DND-41 (cell line): ENCODE results near the gene TFAP2B.

Experiments used
- EZH2 ChIP-seq: IDR thresholded peaks from 3 replicates; pipeline ENCODE4 v1.6.1; 2012; ENCODE audit warnings: borderline replicate concordance, low read depth, mild to moderate bottlenecking, moderate library complexity, low read length, inconsistent platforms; ENCODE audit not compliant: severe bottlenecking
- TF ChIP-seq, protein P1 (sequence below): IDR thresholded peaks from 2 replicates; pipeline ENCODE4 v1.5.1; 2012; ENCODE audit warnings: borderline replicate concordance, low read length, moderate library complexity, mild to moderate bottlenecking; ENCODE audit not compliant: poor library complexity, severe bottlenecking; ENCODE audit errors: extremely low read depth

DNA sequence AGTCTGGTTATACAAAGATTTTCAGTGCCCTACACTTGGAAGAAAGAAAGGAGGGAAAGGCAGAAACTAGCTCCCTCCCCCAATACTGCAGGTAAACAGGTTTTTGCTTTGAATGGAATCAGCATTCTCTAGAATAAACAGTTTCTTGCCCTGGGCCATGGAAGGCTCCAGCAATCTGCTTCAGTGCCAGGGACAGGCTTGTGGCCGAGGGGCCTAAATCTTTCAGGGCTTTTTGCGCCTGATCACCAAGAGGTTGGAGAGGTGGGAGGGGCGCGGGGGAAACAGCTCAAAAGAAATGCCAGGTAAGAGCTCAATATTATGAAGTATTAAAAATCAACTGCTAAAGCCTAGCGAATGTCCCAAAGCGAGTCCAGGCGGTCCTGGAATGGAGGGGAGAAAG is 23.8 kb downstream of the TFAP2B start:
- TF ChIP-seq, protein P1, sequence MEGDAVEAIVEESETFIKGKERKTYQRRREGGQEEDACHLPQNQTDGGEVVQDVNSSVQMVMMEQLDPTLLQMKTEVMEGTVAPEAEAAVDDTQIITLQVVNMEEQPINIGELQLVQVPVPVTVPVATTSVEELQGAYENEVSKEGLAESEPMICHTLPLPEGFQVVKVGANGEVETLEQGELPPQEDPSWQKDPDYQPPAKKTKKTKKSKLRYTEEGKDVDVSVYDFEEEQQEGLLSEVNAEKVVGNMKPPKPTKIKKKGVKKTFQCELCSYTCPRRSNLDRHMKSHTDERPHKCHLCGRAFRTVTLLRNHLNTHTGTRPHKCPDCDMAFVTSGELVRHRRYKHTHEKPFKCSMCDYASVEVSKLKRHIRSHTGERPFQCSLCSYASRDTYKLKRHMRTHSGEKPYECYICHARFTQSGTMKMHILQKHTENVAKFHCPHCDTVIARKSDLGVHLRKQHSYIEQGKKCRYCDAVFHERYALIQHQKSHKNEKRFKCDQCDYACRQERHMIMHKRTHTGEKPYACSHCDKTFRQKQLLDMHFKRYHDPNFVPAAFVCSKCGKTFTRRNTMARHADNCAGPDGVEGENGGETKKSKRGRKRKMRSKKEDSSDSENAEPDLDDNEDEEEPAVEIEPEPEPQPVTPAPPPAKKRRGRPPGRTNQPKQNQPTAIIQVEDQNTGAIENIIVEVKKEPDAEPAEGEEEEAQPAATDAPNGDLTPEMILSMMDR, result no peak
- TF ChIP-seq EZH2, result no peak
